ENCODE data around the gene CD300A.

The CD300A gene

DNA sequence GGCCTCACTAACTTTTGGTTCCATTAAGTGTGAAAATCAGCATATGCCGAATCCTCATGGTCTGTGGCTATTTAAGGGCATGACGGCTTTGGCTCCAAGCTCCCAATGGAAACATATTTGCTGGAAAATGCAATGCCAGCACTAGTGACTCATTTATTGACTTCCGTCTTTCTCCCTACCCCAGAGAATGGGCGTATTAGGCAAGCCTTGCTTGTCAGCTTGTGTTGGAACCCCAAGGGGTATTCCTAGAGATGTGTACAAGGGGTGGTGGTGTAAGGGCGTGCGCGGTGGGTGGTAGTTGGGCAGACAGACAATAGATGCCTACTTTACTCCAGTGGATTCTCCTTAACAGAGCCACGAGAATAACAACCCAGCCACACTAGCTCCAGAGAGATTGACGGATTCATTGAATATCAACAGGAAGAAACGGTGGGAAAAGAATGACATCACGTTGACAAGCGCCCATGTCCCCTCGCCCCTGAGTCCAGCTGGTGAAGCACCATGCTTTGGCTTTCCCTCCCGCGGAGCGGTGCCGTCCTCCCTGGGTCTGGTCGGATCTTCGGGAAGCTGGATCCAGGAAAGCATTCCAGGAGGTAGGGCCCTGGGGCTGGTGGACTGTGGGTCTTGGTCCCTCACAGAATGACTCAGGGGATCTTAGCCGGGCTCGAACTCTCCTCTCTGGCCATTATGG, 54.5 kb downstream of the CD300A start:
- no peak for DNase-seq

DNA sequence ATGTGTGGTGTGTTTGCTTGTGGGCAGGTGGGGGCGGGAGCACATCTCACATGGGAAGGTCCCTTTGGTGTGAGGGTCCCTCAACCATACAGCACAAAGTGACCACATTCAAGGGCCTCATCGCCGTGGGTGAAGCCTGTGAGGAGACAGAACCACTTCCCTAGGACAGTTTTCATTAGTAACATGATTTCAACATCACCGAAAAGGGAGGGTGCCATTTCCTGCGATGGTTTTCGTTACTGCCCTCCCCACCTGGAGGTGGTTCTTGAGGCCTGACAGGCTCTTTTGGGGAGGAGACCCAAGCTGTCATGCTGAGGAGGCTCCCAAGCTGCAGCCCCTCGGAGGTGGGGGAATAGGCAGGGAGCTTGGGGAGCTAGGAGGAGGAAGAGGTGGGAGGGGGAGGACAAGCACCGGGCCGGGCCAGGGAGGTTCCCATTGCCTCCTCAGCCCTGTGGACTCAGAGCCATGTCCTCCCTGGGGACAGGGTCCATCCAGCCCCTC, 55.3 kb downstream of the CD300A start:
- no peak for DNase-seq

DNA sequence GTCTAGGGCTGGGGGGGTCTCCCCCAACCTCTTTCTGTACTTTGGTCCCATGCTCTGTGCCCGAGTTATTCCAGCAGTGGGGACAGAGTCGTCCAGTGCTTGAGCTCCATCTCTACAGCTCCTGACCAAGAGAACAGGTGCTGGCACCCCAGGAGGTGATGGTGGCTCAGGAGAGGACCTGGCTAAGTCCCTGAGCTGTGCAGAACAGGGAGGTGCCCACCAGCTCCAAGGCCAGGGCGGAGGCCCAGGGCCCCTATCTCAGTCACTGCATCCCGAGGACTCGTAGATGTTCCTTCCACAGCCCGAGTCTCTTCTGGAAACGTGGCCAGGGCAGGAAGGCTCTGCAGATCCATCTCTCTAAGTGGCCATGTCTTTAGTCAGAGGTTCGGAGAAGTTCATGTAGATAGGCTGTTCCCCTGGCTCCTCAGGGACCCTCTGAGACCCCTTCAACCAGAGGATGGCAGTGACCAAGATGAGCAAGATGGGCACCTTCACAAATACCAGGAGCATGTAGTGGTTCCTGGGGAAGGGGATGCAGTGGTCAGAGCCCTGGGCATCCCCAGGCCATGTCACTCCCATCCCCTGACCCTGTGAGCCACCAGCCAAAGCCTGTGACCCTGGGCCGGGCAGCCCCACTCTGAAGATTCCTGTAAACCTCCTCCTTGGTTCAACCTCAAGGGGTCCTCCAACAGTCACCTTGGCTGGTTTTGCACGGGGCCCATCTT, 56.1 kb downstream of the CD300A start:
- DNase-seq = no peak

DNA sequence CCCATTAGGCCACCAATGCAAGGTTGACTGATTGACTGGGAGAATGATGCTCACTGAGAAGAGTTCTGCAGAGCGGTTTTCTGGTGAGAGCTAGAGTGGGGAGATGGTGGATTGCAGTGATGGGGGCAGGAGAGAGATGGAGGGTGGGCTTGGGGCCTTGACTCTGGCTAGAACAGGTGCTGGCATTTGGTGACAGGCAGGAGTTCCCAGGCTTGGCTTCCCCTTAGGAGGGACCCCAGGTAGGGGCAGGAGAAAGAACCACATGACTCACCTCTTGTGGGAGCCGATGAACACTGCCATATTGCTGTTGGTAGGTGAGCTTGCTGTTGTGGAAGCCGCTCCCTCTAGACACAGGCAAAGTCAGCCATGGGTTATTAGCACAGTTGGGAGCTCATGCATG, 56.9 kb downstream of the CD300A start:
- no peak for DNase-seq

DNA sequence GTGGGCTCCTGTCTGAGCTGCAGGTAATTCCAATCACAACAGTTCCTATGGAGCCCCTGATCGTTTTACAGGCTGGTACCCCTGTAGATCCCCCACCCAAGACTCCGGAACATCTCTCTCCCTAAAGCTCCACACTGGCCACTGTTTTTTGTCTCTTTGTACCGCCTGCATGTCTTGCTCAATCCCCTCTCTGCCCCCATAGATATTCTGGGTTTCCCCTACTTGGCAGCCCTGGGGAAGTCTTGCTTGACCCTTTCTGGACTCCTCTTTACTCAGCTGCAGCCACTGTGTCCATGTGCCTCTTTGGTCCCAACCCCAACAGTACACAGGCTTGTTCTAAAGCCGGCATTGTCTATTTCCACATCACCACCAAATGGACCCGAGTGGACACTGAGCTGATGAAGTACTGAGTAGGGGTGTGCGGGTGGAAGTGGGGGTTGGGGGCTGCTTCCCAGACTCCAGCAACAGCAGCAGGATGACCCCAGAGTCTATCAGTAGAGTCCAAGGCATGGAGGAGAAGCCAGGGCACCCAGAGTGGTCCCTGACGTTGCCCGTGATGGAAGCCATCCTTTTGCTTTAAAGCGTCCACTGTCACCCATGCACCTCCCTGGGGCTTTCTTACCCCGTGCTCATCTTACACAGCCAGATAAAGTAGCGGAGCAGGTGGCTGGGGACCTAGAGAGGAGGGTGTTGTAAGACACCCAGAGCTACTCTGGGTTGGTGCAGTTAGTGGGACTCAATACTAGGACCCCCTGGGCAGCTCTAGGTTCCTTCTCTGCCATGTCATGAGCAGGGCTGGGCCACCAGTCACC, 58.4 kb downstream of the CD300A start:
- DNase-seq = no peak

DNA sequence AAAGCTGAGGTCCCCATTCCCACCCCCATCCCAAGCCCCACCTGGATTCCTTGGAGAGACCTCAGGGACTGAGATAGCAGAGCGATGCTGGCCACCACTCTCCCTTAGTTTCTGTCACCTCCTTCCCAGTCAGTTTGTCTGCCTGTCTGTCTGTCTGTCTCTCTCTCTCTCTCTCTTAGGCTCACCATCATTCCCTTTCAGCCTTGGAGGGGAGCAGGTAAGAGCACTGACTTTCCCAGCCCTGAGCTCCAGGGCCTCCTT, 59.0 kb downstream of the CD300A start:
- no peak for DNase-seq

DNA sequence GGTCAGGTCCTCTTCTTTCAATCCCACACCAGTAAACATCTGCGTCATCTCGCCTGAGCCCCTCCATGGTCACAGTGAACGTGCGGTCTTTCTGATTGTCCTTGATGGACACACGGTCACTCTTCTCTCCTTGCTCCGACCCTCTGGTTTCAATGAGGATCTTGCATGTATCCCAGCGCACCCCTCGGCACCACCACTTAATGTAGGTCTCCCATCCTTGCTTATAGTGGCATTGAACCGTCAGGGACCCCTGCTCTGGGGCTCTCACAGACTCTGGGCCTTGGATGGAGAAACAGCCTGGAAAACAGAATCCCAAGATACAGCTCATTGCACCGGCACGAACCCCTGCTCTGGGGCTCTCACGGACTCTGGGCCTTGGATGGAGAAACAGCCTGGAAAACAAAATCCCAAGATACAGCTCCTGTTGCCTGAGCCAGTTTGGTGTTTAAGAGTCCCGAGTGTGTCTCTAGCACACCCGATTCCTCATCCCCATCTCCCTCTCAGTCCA, 59.4 kb downstream of the CD300A start:
- DNase-seq = no peak

DNA sequence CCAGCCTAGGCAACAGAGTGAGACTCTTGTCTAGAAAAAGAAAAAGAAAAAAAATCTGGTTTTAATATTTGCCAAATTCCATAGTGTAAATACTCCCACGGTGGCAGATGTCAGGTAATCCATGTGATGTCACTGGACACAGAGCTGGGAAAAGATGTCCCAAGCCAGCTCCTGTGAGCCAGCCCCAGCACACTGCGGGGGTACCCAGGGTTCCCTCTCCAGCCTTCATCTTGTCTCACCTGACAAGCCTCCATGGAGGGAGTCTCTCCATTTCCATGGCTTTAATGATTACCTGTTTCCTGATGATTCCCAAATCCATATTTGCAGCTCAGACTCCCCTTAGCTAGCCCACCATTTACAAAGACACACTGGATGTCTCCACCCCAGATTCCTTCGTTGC, 60.2 kb downstream of the CD300A start:
- DNase-seq = no peak

DNA sequence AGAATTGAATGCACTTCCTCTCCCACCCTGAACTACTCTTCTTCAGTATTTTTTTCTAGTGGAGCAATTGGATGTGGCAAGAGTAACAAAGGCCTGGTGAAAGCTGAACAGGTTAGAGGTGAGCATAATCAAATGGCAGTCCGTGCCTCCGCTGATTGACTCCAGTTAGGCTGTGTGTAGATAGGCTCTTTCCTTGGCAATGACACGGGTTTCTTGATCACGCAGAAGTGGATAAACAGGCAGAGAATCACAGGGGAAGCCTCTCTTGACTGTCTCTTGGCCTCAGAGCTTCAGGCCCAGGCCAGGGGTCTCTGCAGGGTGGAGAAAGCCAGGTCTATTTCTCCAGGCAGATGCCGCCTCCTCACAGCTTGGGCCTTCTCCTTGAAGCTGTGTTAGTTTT, 60.6 kb downstream of the CD300A start:
- no peak for DNase-seq

DNA sequence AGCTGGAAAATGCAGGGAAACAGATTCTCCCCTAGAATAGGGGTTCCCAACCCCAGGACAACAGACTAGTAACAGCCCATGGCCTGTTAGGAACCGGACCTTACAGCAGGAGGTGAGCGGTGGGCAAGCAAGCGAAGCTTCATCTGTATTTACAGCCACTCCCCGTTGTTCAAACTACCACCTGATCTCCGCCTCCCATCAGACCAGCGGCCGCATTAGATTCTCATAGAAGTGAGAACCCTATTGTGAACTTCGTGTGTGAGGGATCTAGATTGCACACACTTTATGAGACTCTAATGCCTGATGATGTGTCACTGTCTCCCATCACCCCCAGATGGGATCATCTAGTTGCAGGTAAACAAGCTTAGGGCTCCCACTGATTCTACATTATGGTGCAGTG, 61.3 kb downstream of the CD300A start:
- DNase-seq = no peak

DNA sequence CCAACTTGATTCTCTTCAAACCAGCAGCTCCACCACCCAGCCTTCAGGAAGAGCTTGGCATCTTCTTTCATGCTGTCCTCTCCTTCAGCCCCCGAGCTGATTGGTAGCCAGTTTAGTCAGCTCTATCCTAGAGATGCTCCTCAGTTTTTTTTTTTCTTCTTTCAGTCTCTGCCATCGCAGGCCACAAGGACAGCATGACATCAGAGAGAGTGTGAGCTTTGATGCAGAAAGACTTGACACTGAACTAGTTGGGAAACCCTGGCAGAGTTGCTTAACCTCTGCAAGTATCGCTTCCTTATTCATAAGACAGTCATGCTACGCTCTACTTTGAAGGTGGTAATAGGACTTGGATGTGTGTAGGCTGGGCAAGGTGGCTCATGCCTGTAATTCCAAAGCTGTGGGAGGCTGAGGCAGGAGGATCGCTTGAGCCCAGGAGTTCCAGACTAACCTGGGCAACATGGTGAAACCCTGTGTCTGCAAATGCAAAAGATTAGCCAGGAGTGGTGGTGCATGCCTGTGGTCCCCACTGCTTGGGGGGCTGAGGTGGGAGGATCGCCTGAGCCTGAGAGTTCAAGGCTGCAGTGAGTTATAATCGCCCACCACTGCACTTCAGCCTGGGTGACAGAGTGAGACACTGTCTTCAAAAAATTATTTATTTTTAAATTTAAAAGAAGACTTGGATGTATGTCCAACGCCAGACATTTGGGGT, 62.2 kb downstream of the CD300A start:
- DNase-seq = no peak

DNA sequence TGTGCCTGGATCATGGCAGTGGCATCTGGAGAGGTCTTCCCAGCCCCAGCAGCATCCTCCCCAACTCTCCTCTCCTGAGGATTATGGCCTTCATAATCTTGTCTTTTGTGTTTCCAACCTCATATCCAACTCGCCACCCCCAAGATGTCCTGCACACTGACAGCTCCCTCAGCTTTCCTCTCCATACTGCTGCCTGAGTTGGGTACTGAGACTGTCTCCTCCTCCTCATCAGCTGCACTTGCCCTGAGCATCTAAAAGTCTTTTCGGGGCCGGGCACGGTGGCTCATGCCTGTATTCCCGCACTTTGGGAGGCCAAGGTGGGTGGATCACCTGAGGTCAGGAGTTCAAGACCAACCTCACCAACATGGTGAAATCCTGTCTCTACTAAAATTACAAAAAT, 62.8 kb downstream of the CD300A start:
- no peak for DNase-seq

DNA sequence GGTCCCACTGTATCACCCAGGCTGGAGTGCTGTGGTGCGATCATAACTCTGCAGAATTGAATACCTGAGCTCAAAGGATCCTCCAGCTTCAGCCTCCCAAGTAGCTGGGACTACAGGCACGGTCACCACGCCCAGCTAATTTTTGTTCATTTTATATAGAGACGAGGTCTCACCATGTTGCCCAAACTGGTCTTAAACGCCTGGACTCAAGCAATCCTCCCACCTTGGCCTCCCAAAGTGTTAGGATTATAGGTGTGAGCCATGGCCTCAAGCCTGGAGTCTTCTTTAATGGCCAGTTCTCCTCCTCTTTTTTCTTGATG, 64.4 kb downstream of the CD300A start:
- DNase-seq = no peak

DNA sequence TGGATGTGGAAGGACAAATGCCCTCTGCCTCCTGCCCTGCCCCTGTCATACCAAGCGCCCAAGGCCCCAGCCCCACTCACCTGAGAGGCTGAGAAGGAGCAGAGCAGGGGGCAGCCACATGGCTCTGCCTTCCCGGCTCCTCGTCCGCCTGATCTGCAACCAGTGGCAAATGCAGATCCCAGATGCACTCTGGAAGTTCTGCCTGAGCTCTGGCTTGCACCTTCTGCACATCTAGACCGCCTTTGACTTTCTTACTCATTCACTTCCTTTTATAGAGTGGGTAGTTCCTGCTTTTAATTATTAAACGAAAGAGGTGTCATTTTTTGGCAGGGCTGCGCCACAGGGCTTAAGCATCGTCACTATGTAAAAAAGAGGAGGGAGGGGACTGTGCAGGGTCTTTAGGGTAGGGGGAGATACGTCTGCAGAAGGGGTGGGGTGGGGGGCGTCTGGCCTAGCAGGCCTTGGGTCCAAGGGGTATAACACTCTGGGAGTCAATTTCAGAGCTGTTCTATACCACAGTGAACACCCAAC, 64.9 kb downstream of the CD300A start, which contains the start of gene CD300LB:
CD300LB (minus strand) TSS at position 245 of the 531 bp plus-strand sequence; CDS start at position 120, 125 bp downstream.
- no peak for DNase-seq

DNA sequence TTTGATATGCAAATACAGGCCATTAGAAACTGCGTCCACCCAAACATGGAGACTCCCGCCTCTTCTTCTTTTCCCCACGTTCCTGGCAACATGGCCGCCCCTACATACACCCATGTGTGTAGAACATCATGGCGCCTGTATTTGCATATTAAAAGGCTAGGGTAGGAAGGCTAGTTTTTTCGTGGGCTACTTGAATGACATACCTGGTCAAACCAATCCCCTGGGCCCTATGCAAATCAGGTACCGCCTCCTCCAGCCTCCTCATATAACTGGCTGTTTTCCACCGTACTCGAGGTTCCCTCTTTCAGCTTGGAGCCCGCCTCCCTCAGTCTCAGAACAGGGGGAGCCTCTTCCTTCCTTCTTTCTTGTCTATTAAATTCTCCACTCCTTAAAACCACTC, 65.7 kb downstream of the CD300A start:
- DNase-seq = no peak

All from right kidney (tissue), 1 donor.